Medulla oblongata (tissue), 1 donor: ENCODE data around the gene HOXD12.

Experiments used
- DNase-seq: peaks from one replicate; pipeline ENCODE4 v3.0.0-alpha.2; 2015; ENCODE audit errors: extremely low spot score

Gene HOXD12

GRCh38 chr2:176105078-176105729, 5.6 kb downstream of the HOXD12 start:
- no peak for DNase-seq

GRCh38 chr2:176105730-176106580, 6.4 kb downstream of the HOXD12 start:
- DNase-seq, result no peak

GRCh38 chr2:176106581-176107539, 7.3 kb downstream of the HOXD12 start, which contains the start of gene HOXD11:
Gene HOXD11 (plus strand): TSS chr2:176107280. CDS start chr2:176107356, 76 bp downstream.
- DNase-seq, result no peak

GRCh38 chr2:176107731-176108181, 8.2 kb downstream of the HOXD12 start:
- no peak for DNase-seq

GRCh38 chr2:176109192-176109901, 9.8 kb downstream of the HOXD12 start:
- DNase-seq, result no peak

- no peak for DNase-seq
These were observed 10.4 kb downstream of the HOXD12 start for GRCh38 chr2:176109946-176110345.

GRCh38 chr2:176110415-176111308, 11.1 kb downstream of the HOXD12 start:
- DNase-seq, result no peak

GRCh38 chr2:176111309-176111663, 11.7 kb downstream of the HOXD12 start:
- no peak for DNase-seq

- DNase-seq, result no peak
These were observed 12.3 kb downstream of the HOXD12 start for GRCh38 chr2:176111846-176112374.

GRCh38 chr2:176112375-176113302, 13.0 kb downstream of the HOXD12 start:
- no peak for DNase-seq

- DNase-seq, result no peak
These were observed 14.7 kb downstream of the HOXD12 start for GRCh38 chr2:176114120-176114929.

- DNase-seq, result no peak
These were observed 15.5 kb downstream of the HOXD12 start for GRCh38 chr2:176114930-176115625.

GRCh38 chr2:176115883-176116813, 16.6 kb downstream of the HOXD12 start, which contains the start of gene HOXD10:
Gene HOXD10 (plus strand): TSS chr2:176116778. CDS start chr2:176116834, 56 bp downstream.
- no peak for DNase-seq

GRCh38 chr2:176117162-176117822, 17.7 kb downstream of the HOXD12 start:
- no peak for DNase-seq

- DNase-seq, result no peak
These were observed 18.3 kb downstream of the HOXD12 start for GRCh38 chr2:176117823-176118371.
